B cell (primary cell): ENCODE measurements around the gene GLIS2. TPM values are rescaled to one million over a fixed set of nuclear protein-coding genes. Genes with fewer than 3 reads are reported as not detected.

ENCODE experiments used
- ATAC-seq: fragments of 200-7000 bp; cut with Tn5 transposase; one replicate; pipeline ENCODE4 v1.10.0; 2021; ENCODE audit warnings: low read depth, mild to moderate bottlenecking, moderate number of reproducible peaks, moderate library complexity
- CTCF ChIA-PET: fragments of 350-600 bp; sonication (Branson Sonifier 250); formaldehyde crosslinking; loops from one replicate; lab custom pipeline; 2021; ENCODE audit warnings: antibody characterized with exemption, inconsistent platforms; lab: Charles Lee
- POLR2A ChIA-PET: fragments of 350-600 bp; sonication (Branson Sonifier 250); formaldehyde crosslinking; loops from one replicate; lab custom pipeline; 2021; ENCODE audit warnings: antibody characterized with exemption; lab: Charles Lee
- DNase-seq: peaks from one replicate; pipeline ENCODE4 v3.0.0; 2013
- H2AFZ ChIP-seq: 2 replicates; pipeline ENCODE4 v1.6.1; 2012; ENCODE audit warnings: mild to moderate bottlenecking, low read depth, low read length; ENCODE audit not compliant: insufficient read depth, poor library complexity, severe bottlenecking
- H3K27ac ChIP-seq, 2 donors: 1 replicate in 1 of 2; 2 replicates in 1 of 2; pipeline ENCODE4 v1.5.1; 2012 to 2013; ENCODE audit warnings: low read length in 2 of 2, mild to moderate bottlenecking in 2 of 2, moderate library complexity in 1 of 2
- H3K27me3 ChIP-seq, 4 experiments: fragments of 200-600 bp in 1 of 4; sonication (generic) in 1 of 4; replicated peaks in 1 of 4; 1 replicate in 2 of 4; 2 replicates in 2 of 4; pipeline versions ENCODE4 v1.6.1 to v1.7.0; 2013 to 2016; ENCODE audit warnings: low read length in 3 of 4, mild to moderate bottlenecking in 2 of 4, mixed read lengths in 1 of 4, moderate library complexity in 1 of 4; ENCODE audit not compliant: insufficient read depth in 4 of 4, control insufficient read depth in 3 of 4; ENCODE audit errors: control extremely low read depth in 1 of 4
- H3K36me3 ChIP-seq, 2 experiments: replicated peaks in 1 of 2; 1 replicate in 1 of 2; 2 replicates in 1 of 2; pipeline versions ENCODE4 v1.6.1 to v1.7.1; 2013; ENCODE audit warnings: low read length in 1 of 2; ENCODE audit not compliant: insufficient read depth in 2 of 2, control insufficient read depth in 1 of 2; ENCODE audit errors: control extremely low read depth in 1 of 2, extremely low read depth in 1 of 2
- H3K4me1 ChIP-seq, 2 donors: fragments of 200-600 bp in 1 of 2; sonication (generic) in 1 of 2; 1 replicate in 1 of 2; 2 replicates in 1 of 2; pipeline versions ENCODE4 v1.5.1 to v1.6.1; 2013 to 2017; ENCODE audit warnings: low read length in 2 of 2; ENCODE audit not compliant: control insufficient read depth in 2 of 2, insufficient read depth in 2 of 2
- H3K4me2 ChIP-seq: replicated peaks from 2 replicates; pipeline ENCODE3; 2012; ENCODE audit warnings: mild to moderate bottlenecking, low read depth, low read length; ENCODE audit not compliant: poor library complexity, severe bottlenecking
- H3K4me3 ChIP-seq, 5 experiments: fragments of 200-600 bp in 1 of 5; sonication (generic) in 1 of 5; 1 replicate in 3 of 5; 2 replicates in 2 of 5; pipeline versions ENCODE4 v1.5.1 to v1.7.0; 2011 to 2016; ENCODE audit warnings: low read length in 4 of 5, mild to moderate bottlenecking in 4 of 5, low read depth in 2 of 5, control low read depth in 1 of 5, moderate library complexity in 1 of 5; ENCODE audit not compliant: insufficient read depth in 1 of 5; ENCODE audit errors: control extremely low read depth in 1 of 5, extremely low read depth in 1 of 5
- H3K79me2 ChIP-seq: fragments of 200-600 bp; sonication (generic); one replicate; pipeline ENCODE4 v1.6.0; 2016; ENCODE audit warnings: low read length; ENCODE audit not compliant: control insufficient read depth, insufficient read depth
- H3K9ac ChIP-seq: fragments of 200-600 bp; sonication (generic); 2 replicates; pipeline ENCODE4 v1.6.1; 2017; ENCODE audit warnings: mild to moderate bottlenecking, low read length, moderate library complexity
- H3K9me3 ChIP-seq, 3 donors: one replicate each; pipeline versions ENCODE4 v1.6.1 to v1.7.1; 2013; ENCODE audit warnings: low read length in 2 of 3; ENCODE audit not compliant: control insufficient read depth in 2 of 3, insufficient read depth in 1 of 3; ENCODE audit errors: control extremely low read depth in 1 of 3
- H4K20me1 ChIP-seq: 2 replicates; pipeline ENCODE4 v1.6.0; 2012; ENCODE audit warnings: mild to moderate bottlenecking, low read length; ENCODE audit not compliant: insufficient read depth, control insufficient read depth, poor library complexity, severe bottlenecking
- H3K27ac Mint-ChIP-seq: one replicate; pipeline ENCODE4 v1.8.0; 2021; ENCODE audit warnings: mixed read lengths
- H3K27me3 Mint-ChIP-seq: one replicate; pipeline ENCODE4 v1.8.0; 2021; ENCODE audit warnings: mixed read lengths
- H3K4me1 Mint-ChIP-seq: one replicate; pipeline ENCODE4 v1.8.0; 2021; ENCODE audit warnings: mixed read lengths
- H3K4me3 Mint-ChIP-seq: one replicate; pipeline ENCODE4 v1.8.0; 2021; ENCODE audit warnings: mixed read lengths
- H3K9me3 Mint-ChIP-seq: one replicate; pipeline ENCODE4 v1.8.0; 2022; ENCODE audit warnings: mixed read lengths; ENCODE audit not compliant: insufficient read depth
- CTCF ChIP-seq: fragments of 200-600 bp; IDR thresholded peaks from one replicate; pipeline ENCODE4 v1.8.0; 2022; ENCODE audit warnings: antibody characterized with exemption, mild to moderate bottlenecking
- EZH2 ChIP-seq: IDR thresholded peaks from 2 replicates; pipeline ENCODE4 v1.6.1; 2012; ENCODE audit warnings: borderline replicate concordance, low read depth, mild to moderate bottlenecking, moderate library complexity, low read length; ENCODE audit not compliant: insufficient read depth, poor library complexity, severe bottlenecking
- WGBS: methylation state at CpG from one replicate; pipeline ENCODE4 v1.1.5; 2013; ENCODE audit warnings: missing lambda C conversion rate; ENCODE audit not compliant: insufficient coverage; 5-methylcytosine and 5-hydroxymethylcytosine counted together
- intact Hi-C: fragments of 100-400 bp; cut with micrococcal nuclease; formaldehyde crosslinking; loops from one replicate; pipeline ENCODE4 v1.10.0; 2022
- polyA plus RNA-seq: library from polyadenylated mRNA; depleted of rRNA; stranded (reverse); fragments of >200 nt; gene quantifications from 2 replicates; pipeline ENCODE4 v1.2.3, GENCODE V29; 2012
- total RNA-seq, 2 donors: library from RNA; stranded (reverse); fragments of 120-200 nt in 1 of 2; gene quantifications; 1 replicate in 1 of 2; 2 replicates in 1 of 2; pipeline versions ENCODE4 v1.2.3 to v1.2.4, GENCODE V29; 2013 to 2022

GLIS2 gene
- total and polyA plus RNA-seq, 2 donors (not counting 1 experiment from before 2014, with no cell fraction given), result not detected

- H3K9ac ChIP-seq, result no peak overlapping the region
- no peak overlapping the region for H3K27ac Mint-ChIP-seq
- no peak overlapping the region for H3K4me3 Mint-ChIP-seq
- ATAC-seq, result no peak
- intact Hi-C loops, result no loop called here
- no peaks in the 10 kb centered on the region for H3K9me3 Mint-ChIP-seq
- H3K36me3 ChIP-seq, result peaks cover 0 to 21% of the 10 kb centered on the region in 2 experiments
- no peak overlapping the region for H3K4me3 ChIP-seq
- H3K27me3 ChIP-seq, result no peaks in the 10 kb centered on the region
- peaks cover 7% of the 10 kb centered on the region for H3K4me1 Mint-ChIP-seq
- ChIA-PET CTCF (interaction anchor here (1.4 kb wide), 1 partner anchor 13 kb away, joined by 10 read pairs; no protein-coding TSS in a partner anchor), POLR2A (interaction anchor here (1.4 kb wide), 1 partner anchor 12 kb away, joined by 3 read pairs; no protein-coding TSS in a partner anchor)
- TF ChIP-seq EZH2 (no peak), CTCF (no peak)
- H2AFZ ChIP-seq, result no peak overlapping the region
- WGBS, result 92% methylated on average over 2 of the region's 6 CpGs
- no peak for DNase-seq
- no peak overlapping the region for H3K27ac ChIP-seq
- H3K4me1 ChIP-seq, result peaks cover 7 to 9% of the 10 kb centered on the region in 2 donors
- peaks cover 0 to 4% (median 0%) of the 10 kb centered on the region in 3 donors for H3K9me3 ChIP-seq
- H3K4me2 ChIP-seq, result no peak overlapping the region
- peaks cover 89% of the 10 kb centered on the region for H4K20me1 ChIP-seq
- no peaks in the 10 kb centered on the region for H3K27me3 Mint-ChIP-seq
- H3K79me2 ChIP-seq, result peaks cover 86% of the 10 kb centered on the region
Measured at GRCh38 chr16:4266372-4266771, 49.5 kb upstream of the GLIS2 start.

DNA sequence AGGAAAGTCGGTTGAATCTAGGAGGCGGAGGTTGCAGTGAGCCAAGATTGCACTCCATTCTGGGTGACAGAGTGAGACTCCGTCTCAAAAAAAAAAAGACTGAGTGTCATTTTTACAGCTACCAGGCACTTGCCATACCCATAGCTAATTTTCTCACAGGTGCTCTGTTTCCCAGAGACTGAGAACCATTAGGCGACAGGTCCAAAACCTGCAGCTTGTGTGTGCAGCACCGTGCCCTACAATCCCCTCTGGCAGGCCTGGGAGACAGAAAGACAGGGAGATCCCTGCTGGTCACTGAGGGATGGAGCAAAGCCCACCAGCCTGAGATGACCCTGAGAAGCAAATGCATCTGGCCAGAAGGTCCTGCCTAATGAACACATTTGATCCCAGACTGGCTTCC is 45.8 kb upstream of the GLIS2 start:
- Histone ChIP-seq H3K4me2 (no peak overlapping the region), H3K27me3 (no peaks in the 10 kb centered on the region), H3K27ac (no peak overlapping the region), H3K4me3 (no peak overlapping the region), H3K9ac (no peak overlapping the region), H3K9me3 (no peaks in the 10 kb centered on the region), H3K4me1 (peaks cover 7 to 13% of the 10 kb centered on the region in 2 donors), H3K79me2 (peaks cover 65% of the 10 kb centered on the region), H4K20me1 (peaks cover 54% of the 10 kb centered on the region), H2AFZ (no peak overlapping the region), H3K36me3 (peaks cover 0 to 5% of the 10 kb centered on the region in 2 experiments)
- no peaks in the 10 kb centered on the region for H3K27me3 Mint-ChIP-seq
- CTCF ChIA-PET, result interaction anchor here (0.7 to 6.4 kb wide), 3 partner anchors 17 to 457 kb away, joined by 3 to 97 read pairs (median 4); no protein-coding TSS in a partner anchor
- no peaks in the 10 kb centered on the region for H3K9me3 Mint-ChIP-seq
- intact Hi-C loops, result loop anchor here (5.0 to 10.0 kb wide), 6 partner anchors 147 to 813 kb away; partner anchors contain the start of genes ADCY9, CORO7, HMOX2 and MGRN1
- peak overlapping the region; percentile 45 for H3K4me3 Mint-ChIP-seq
- 98% methylated on average over 5 of the region's 5 CpGs for WGBS
- H3K27ac Mint-ChIP-seq, result no peak overlapping the region
- H3K4me1 Mint-ChIP-seq, result peaks cover 11% of the 10 kb centered on the region
- POLR2A ChIA-PET, result interaction anchor here (1.6 kb wide), 1 partner anchor 16 kb away, joined by 4 read pairs; no protein-coding TSS in a partner anchor
- no peak for DNase-seq
- no peak for ATAC-seq
- TF ChIP-seq EZH2, result no peak
- no peak for TF ChIP-seq CTCF
